Endometrial microvascular endothelial cells (primary cell): ENCODE measurements around the gene GRAP2. TPM values are rescaled to one million over a fixed set of nuclear protein-coding genes. Genes with fewer than 3 reads are reported as not detected.

Source experiments
- in situ Hi-C: cut with HindIII; loops from 2 replicates; pipeline ENCODE4 v1.10.0; 2017; ENCODE audit warnings: low sequenced_read_pairs, low pct_unique_long_range_greater_than_20kb; ENCODE audit errors: inconsistent ontology term
- total RNA-seq: library from RNA; depleted of rRNA; stranded (reverse); fragments of >200 nt; gene quantifications from one replicate; pipeline ENCODE4 v1.2.3, GENCODE V29; 2015; ENCODE audit errors: inconsistent ontology term

GRAP2 gene
- total RNA-seq, 1 donor from 2014 or later: 1.2 TPM

DNA sequence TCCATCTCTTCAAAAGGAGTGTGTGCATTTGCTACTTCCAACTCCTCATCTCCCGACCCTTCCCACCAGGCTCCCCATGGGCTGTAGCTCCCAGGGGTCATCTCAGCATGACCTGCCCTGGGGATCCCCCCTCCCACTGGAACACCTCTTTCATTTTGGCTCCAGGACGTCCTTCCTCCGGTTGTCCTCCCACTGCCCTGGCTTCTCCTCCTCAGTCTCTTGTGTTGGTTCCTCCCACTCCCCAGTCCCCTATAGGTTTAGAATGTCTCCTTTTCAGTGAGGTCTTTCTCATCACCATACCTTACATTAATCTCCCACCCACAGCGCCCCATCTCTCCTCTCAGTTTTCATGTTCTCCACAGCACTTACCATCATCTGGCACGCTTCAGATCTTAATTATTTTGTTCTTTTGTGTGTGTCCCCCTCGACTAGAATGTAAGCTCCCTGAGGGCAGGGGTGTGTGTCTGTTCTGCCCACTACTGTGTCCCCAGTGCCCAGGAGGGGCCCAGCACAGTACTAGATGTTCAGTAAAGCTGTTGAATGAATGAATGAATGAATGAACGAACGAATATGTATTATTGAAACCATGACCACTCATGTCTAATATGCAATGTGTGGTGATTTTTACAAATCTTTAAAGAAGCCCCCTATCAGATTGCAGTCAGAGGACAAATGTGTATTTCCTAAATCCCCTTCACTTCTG lies 57.3 kb downstream of the GRAP2 start:
- in situ Hi-C loops: no loop called here

GRCh38 chr22:39958949-39959639 lies 58.2 kb downstream of the GRAP2 start:
- in situ Hi-C loops: no loop called here

DNA sequence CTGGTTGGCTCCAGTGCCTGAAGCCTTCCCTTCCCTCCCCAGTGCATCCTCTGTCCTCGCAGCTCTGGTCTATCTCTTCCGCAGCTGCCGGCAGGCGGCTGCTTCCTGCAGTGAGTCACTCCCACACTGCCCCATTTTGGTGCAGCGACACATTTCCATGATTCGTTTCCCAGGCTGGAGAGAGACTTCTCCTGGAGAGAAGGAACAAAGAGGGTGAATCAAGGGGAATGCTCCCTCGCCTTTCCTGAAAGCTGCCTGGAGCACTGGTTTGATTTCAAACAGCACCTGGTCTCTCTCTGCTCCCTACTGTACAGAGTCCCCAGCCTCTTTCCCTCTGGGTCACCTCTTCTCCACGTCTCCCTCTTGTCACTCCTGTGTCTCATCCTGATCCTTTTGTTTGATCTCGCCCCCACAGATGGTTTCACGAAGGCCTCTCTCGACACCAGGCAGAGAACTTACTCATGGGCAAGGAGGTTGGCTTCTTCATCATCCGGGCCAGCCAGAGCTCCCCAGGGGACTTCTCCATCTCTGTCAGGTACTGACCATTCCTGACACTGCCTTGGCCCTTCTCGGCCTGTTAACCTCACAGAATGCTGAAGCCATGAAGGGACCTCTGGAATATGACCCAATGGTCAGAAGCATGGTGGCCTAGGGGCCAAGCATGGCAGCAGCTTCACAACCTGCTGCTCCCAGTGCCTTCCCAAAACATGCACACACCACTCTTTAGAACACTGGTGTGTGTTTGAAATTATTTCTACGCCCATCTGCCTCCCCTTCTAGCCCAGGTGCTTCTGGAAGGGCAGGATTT lies 59.0 kb downstream of the GRAP2 start, which contains the start of gene TMA7B:
TMA7B (plus strand) TSS at position 758 of the 808 bp plus-strand sequence. CDS start 3,978 bp downstream, outside the sequence.
- in situ Hi-C loops: no loop called here

- in situ Hi-C loops: no loop called here
Observed at GRCh38 chr22:39960791-39961746, 60.2 kb downstream of the GRAP2 start.

- in situ Hi-C loops: no loop called here
Observed at GRCh38 chr22:39962071-39962470, 61.2 kb downstream of the GRAP2 start.

- in situ Hi-C loops: no loop called here
Observed at GRCh38 chr22:39965748-39966147, 64.9 kb downstream of the GRAP2 start.

- in situ Hi-C loops: no loop called here
Observed at GRCh38 chr22:39966470-39966869, 65.6 kb downstream of the GRAP2 start.

DNA sequence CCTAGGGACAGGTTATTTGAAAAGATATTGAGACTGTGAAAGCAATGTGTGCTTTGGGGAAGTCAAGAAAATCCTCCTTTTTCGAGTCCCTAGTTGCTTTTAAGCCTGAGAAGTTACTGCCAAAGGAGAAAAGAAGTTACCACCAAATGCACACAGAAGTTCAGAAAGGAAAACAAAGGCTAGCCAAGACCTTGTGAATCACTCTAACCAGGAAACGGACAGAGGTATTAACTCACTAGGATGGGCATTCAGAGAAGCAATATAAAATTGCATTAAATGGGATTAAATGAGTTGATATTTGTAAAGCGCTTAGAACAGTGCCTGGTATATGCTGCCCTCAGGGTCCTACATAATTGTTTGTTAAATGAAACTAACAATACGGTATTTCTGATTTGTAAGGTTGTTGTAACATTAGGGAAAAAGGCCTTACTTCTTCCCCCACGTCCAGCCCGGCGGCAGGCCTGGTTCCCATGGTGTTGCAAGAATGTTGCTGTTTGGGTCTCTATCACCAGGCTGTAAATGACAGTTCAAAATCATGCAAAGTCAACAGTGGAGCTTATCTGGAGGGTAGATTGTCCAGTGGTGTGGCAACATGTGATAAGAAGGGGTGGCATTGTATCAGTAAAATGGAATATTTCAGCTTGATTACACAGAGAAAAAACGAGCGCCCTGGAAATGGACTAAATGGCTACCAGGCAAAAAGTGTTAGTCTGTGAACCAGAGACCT lies 66.4 kb downstream of the GRAP2 start:
- in situ Hi-C loops: no loop called here

DNA sequence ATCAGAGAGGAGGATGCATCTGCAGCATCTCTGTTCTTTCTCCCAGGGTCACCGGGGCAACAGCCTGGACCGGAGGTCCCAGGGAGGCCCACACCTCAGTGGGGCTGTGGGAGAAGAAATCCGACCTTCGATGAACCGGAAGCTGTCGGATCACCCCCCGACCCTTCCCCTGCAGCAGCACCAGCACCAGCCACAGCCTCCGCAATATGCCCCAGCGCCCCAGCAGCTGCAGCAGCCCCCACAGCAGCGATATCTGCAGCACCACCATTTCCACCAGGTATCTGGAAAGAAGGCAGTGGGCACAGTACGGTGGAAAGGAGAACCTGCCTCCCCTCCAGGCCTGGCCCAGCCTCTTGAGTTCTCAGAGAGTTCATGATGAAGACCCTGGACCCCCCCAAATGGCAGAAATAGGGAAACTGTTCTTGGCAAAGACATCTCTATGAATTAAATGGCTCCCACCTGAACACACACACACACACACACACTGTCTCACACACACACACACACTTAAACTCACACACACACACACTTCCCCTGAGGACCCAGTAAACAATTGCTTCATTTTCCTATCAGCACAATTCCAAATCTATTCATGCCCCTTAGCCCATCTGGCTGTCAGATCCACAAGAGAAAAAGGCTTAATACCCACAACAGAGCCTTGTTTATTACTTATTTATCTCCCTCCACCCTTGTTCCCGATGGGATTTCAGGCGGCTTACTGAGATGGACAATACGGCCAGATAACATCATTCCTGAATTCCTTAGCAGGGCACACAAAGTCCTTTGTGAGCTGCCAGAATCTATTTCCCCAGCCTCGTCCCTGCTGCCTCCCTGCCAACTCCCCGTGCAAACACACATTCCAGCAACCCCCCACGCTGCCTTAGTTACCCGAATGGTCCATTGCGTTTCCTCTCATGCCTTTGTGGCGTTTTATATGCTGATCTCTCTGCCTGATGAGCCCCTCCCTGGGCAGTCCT lies 67.4 kb downstream of the GRAP2 start:
- in situ Hi-C loops: no loop called here

GRCh38 chr22:39970742-39971141 lies 69.9 kb downstream of the GRAP2 start:
- in situ Hi-C loops: no loop called here

GRCh38 chr22:39972641-39973040 lies 71.8 kb downstream of the GRAP2 start:
- in situ Hi-C loops: no loop called here

DNA sequence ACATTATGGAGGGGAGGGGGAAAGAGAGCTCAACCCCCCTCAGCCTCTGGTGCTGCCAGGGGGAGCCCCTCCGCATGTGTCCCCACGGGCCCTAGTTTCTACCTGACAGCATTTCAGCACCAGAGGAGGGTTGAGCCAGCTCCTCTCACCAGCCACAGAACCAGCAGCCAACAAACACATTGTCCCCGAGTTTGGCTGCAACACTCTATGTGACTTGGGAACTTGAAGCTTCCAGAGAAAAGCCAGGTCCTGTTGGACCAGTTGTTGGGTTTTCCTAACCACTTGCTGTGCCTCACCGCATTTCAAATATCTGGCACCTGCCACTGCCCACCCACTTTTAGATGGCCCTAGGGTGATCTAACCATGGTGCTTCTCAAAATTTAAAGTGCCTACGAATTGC lies 72.8 kb downstream of the GRAP2 start:
- in situ Hi-C loops: no loop called here

GRCh38 chr22:39974065-39974464 lies 73.2 kb downstream of the GRAP2 start:
- in situ Hi-C loops: no loop called here

- in situ Hi-C loops: no loop called here
Observed at GRCh38 chr22:39979048-39979447, 78.2 kb downstream of the GRAP2 start.

DNA sequence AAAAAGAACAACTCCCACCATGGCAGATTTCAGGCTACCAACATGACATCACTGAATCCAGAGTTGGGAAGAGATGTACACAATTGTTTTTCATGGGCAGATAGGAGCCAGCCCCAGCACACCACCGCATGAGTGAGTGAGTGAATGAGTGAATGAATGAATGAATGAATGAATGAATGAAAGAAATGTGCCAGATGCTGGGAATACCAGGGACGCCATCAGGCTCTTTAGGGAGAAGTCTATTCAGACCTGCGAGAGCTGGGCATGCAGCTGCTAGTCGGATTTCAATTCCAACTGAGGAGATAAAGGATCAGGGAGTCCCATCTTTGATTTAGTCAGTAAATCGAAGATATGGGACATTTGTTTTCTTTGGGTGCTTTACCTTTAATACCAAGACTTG lies 78.6 kb downstream of the GRAP2 start:
- in situ Hi-C loops: no loop called here

DNA sequence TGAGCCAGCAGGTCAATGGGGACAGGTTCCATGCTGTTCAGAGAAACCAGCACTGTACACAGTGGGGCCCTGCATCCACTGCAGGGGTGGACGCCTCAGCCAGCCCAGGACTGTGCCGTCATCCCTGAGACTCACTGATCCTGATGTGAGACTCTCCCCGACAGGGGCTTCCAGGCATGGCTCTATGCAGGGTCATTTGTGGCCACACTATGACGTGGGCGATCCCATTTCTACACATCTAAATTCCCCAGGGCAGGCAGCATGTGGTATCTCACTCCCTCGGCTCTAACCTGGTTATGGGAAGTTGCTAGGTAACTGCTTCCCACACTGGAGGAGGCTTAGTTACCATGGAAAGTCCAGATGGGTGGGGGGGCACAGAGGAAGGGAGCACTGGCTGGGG lies 79.7 kb downstream of the GRAP2 start:
- in situ Hi-C loops: no loop called here

GRCh38 chr22:39983346-39983745 lies 82.5 kb downstream of the GRAP2 start:
- in situ Hi-C loops: no loop called here
